Measurements from ENCODE around the gene NPC1. TPM values are rescaled to one million over a fixed set of nuclear protein-coding genes. Genes with fewer than 3 reads are reported as not detected.

NPC1 gene
- polyA plus RNA-seq, 2 of the 4 experiments (the other 2 are of a cell fraction), result 42.5 to 61.4 TPM

DNA sequence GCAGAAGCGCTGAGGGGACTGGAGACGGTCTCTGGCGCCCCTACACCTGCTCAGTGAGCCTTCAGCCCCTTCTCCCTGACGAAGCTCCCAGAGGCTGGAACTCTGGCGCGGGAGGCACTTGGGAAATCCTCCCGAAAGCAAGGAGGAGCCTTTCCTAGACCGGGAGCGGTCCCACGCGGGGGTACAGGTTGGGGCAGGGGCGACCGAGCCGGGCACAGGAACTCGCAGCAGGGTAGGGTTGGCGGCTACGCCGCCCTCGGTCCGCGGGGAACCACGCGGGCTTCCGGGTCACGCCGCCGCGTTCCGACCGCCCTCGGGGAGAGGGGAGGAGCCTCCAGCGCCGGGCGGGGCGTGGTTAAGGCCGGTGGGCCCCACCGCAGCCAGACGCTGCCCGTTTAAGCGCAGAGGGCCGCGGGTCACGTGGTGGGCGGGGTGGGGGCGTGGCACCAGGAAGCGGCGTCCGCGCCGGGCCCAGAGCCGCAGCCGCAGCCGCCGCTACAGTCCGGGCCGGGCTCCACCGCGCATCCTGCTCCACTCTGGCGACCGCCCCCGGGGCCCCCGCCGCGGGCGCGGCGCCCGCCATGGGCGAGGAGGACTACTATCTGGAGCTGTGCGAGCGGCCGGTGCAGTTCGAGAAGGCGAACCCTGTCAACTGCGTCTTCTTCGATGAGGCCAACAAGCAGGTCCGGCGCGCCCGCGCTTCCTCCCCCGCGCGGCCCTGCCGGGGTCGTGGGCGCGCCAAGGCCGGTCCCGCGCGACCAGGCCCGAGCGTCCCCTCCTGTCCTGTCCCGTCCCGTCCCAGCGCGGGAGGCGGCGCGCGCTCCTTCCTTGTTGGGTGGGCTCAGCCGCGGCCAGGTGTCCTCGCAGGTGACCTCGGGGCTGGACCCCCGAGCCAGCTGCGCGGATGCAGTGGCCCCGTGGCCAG, 83.0 kb downstream of the NPC1 start, which contains the start of gene RMC1:
Gene RMC1, plus strand, starts transcription at position 474 of the 925 bp plus-strand sequence. Its CDS starts 108 bp downstream, at position 582.
- Histone ChIP-seq H3K4me1 (peaks cover 10% of the 10 kb centered on the region), H3K9me3 (no peaks in the 10 kb centered on the region), H3K27ac (peak within 1 kb of the TSS; percentile 83 to 90), H3K4me3 (peak within 1 kb of the TSS; percentile 71), H3K4me2 (peak within 1 kb of the TSS; percentile 95)
- ChIA-PET POLR2A (no interaction called here), CTCF (interaction anchor here (1.0 to 3.6 kb wide), 3 partner anchors 40 to 309 kb away, joined by 3 to 12 read pairs (median 5); no protein-coding TSS in a partner anchor)
- FAIRE-seq (no peak), DNase-seq (ENCODE audit: low read depth in 1 of 2, low spot score in 1 of 2) (peak; percentile 54 to 92), ATAC-seq (peak; percentile 86 to 89)
- 4% methylated on average over 11 of the region's 110 CpGs for WGBS (ENCODE audit: missing lambda C conversion rate)
- TF ChIP-seq NR3C1 (IDR thresholded peaks at IDR 0.05) (no peak), CHD2 (IDR thresholded peaks at IDR 0.05; ENCODE audit: low read length, partially characterized antibody) (no peak), HOXB13 (CRISPR knock-in tag; IDR thresholded peaks at IDR 0.05; ENCODE audit: low read depth) (no peak), EHF (CRISPR knock-in tag; IDR thresholded peaks at IDR 0.05) (peak; percentile 11; the same call in 1 of the 2 replicates), PHF8 (IDR thresholded peaks at IDR 0.05; ENCODE audit: borderline replicate concordance, low read depth) (peak; percentile 71; the same call in 1 of the 2 replicates), CEBPB (IDR thresholded peaks at IDR 0.05) (no peak), NFE2L2 (conservative IDR thresholded peaks at IDR 0.05; ENCODE audit: low read length) (no peak), POLR2A (IDR thresholded peaks at IDR 0.05; ENCODE audit: low read length) (peak; percentile 73), SREBF2 (IDR thresholded peaks at IDR 0.05) (no peak), JUN (IDR thresholded peaks at IDR 0.05) (peak; percentile 72 to 79; a peak in 3 of 5 replicates), KDM1A (IDR thresholded peaks at IDR 0.05; ENCODE audit: low read depth) (no peak), RARB (CRISPR knock-in tag; IDR thresholded peaks at IDR 0.05) (no peak), HOXA7 (CRISPR knock-in tag; IDR thresholded peaks at IDR 0.05) (no peak), GATA3 (IDR thresholded peaks at IDR 0.05; ENCODE audit: borderline replicate concordance) (0 out of 2 replicates have a peak, but pooled peaks have one; percentile 10), RFX5 (IDR thresholded peaks at IDR 0.05) (no peak), MYC (IDR thresholded peaks at IDR 0.05; ENCODE audit: borderline replicate concordance, low read length) (no peak), RNF2 (IDR thresholded peaks at IDR 0.05; ENCODE audit: borderline replicate concordance, low read depth) (no peak), ZNF302 (CRISPR knock-in tag; IDR thresholded peaks at IDR 0.05) (no peak), RCOR1 (IDR thresholded peaks at IDR 0.05; ENCODE audit: low read depth, low read length) (no peak), CBX8 (IDR thresholded peaks at IDR 0.05) (no peak), ZC3H11A (IDR thresholded peaks at IDR 0.05) (no peak), POLR2AphosphoS2 (conservative IDR thresholded peaks at IDR 0.05; ENCODE audit: low read length) (no peak), EHMT2 (IDR thresholded peaks at IDR 0.05; ENCODE audit: low read depth) (no peak), KDM5A (IDR thresholded peaks at IDR 0.05) (no peak), HEYL (CRISPR knock-in tag; IDR thresholded peaks at IDR 0.05) (no peak), SMC3 (IDR thresholded peaks at IDR 0.05) (no peak), HOXB5 (CRISPR knock-in tag; IDR thresholded peaks at IDR 0.05) (no peak), FOSB (CRISPR knock-in tag; IDR thresholded peaks at IDR 0.05) (no peak), BHLHE40 (IDR thresholded peaks at IDR 0.05; ENCODE audit: low read depth, low read length) (0 out of 2 replicates have a peak, but pooled peaks have one; percentile 25), ESRRA (IDR thresholded peaks at IDR 0.05; ENCODE audit: borderline replicate concordance, low read length) (no peak), HDAC2 (IDR thresholded peaks at IDR 0.05) (no peak)
- TF ChIP-seq, protein P1, sequence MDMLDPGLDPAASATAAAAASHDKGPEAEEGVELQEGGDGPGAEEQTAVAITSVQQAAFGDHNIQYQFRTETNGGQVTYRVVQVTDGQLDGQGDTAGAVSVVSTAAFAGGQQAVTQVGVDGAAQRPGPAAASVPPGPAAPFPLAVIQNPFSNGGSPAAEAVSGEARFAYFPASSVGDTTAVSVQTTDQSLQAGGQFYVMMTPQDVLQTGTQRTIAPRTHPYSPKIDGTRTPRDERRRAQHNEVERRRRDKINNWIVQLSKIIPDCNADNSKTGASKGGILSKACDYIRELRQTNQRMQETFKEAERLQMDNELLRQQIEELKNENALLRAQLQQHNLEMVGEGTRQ (IDR thresholded peaks at IDR 0.05), result peak; percentile 85
- TF ChIP-seq, protein P2, sequence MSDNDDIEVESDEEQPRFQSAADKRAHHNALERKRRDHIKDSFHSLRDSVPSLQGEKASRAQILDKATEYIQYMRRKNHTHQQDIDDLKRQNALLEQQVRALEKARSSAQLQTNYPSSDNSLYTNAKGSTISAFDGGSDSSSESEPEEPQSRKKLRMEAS (IDR thresholded peaks at IDR 0.05), result peak; percentile 78
- TF ChIP-seq, protein P3, sequence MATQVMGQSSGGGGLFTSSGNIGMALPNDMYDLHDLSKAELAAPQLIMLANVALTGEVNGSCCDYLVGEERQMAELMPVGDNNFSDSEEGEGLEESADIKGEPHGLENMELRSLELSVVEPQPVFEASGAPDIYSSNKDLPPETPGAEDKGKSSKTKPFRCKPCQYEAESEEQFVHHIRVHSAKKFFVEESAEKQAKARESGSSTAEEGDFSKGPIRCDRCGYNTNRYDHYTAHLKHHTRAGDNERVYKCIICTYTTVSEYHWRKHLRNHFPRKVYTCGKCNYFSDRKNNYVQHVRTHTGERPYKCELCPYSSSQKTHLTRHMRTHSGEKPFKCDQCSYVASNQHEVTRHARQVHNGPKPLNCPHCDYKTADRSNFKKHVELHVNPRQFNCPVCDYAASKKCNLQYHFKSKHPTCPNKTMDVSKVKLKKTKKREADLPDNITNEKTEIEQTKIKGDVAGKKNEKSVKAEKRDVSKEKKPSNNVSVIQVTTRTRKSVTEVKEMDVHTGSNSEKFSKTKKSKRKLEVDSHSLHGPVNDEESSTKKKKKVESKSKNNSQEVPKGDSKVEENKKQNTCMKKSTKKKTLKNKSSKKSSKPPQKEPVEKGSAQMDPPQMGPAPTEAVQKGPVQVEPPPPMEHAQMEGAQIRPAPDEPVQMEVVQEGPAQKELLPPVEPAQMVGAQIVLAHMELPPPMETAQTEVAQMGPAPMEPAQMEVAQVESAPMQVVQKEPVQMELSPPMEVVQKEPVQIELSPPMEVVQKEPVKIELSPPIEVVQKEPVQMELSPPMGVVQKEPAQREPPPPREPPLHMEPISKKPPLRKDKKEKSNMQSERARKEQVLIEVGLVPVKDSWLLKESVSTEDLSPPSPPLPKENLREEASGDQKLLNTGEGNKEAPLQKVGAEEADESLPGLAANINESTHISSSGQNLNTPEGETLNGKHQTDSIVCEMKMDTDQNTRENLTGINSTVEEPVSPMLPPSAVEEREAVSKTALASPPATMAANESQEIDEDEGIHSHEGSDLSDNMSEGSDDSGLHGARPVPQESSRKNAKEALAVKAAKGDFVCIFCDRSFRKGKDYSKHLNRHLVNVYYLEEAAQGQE (IDR thresholded peaks at IDR 0.05), result no peak
- TF ChIP-seq, protein P4, sequence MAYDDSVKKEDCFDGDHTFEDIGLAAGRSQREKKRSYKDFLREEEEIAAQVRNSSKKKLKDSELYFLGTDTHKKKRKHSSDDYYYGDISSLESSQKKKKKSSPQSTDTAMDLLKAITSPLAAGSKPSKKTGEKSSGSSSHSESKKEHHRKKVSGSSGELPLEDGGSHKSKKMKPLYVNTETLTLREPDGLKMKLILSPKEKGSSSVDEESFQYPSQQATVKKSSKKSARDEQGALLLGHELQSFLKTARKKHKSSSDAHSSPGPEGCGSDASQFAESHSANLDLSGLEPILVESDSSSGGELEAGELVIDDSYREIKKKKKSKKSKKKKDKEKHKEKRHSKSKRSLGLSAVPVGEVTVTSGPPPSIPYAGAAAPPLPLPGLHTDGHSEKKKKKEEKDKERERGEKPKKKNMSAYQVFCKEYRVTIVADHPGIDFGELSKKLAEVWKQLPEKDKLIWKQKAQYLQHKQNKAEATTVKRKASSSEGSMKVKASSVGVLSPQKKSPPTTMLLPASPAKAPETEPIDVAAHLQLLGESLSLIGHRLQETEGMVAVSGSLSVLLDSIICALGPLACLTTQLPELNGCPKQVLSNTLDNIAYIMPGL (CRISPR knock-in tag; IDR thresholded peaks at IDR 0.05; ENCODE audit: borderline replicate concordance), result no peak
- TF ChIP-seq, protein P5, sequence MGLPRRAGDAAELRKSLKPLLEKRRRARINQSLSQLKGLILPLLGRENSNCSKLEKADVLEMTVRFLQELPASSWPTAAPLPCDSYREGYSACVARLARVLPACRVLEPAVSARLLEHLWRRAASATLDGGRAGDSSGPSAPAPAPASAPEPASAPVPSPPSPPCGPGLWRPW (IDR thresholded peaks at IDR 0.05), result no peak

Data from A549 (cell line).